SH-SY5Y (cell line): ENCODE measurements around the gene MBD4.

Experiments used
- GATA2 ChIP-seq: IDR thresholded peaks from 2 replicates; pipeline ENCODE4 v1.6.1; 2011; ENCODE audit warnings: mild to moderate bottlenecking, low read depth, low read length
- GATA3 ChIP-seq: IDR thresholded peaks from 2 replicates; pipeline ENCODE4 v1.6.1; 2011; ENCODE audit warnings: low read depth, mild to moderate bottlenecking, low read length, moderate library complexity

GRCh38 chr3:129393271-129393670, 46.5 kb downstream of the MBD4 start:
- no peak for TF ChIP-seq GATA3
- TF ChIP-seq GATA2: no peak
